PC-3 (cell line): Measurements from ENCODE around the gene KATNAL1.

ENCODE experiments used
- CTCF ChIP-seq: fragments of 300-600 bp; sonication (generic); conservative IDR thresholded peaks from 2 replicates; pipeline ENCODE4 v1.5.1; 2017; ENCODE audit warnings: antibody characterized with exemption, low read depth, mild to moderate bottlenecking, low read length
- EZH2 ChIP-seq: fragments of 300-600 bp; sonication (generic); IDR thresholded peaks from one replicate; pipeline ENCODE4 v1.6.1; 2017; ENCODE audit warnings: antibody characterized with exemption, mild to moderate bottlenecking, low read length; ENCODE audit not compliant: unreplicated experiment
- EZH2phosphoT487 ChIP-seq: fragments of 300-600 bp; sonication (generic); IDR thresholded peaks from 2 replicates; pipeline ENCODE4 v1.6.1; 2018; ENCODE audit warnings: mild to moderate bottlenecking, antibody characterized with exemption, low read length, borderline replicate concordance

GRCh38 chr13:30313311-30313710 is 6.0 kb upstream of the KATNAL1 start:
- no peak for TF ChIP-seq CTCF
- no peak for TF ChIP-seq EZH2phosphoT487
- no peak for TF ChIP-seq EZH2
